K562 (cell line): ENCODE data around the gene ADORA3. TPM values are rescaled to one million over a fixed set of nuclear protein-coding genes. Genes with fewer than 3 reads are reported as not detected.
A peak's percentile ranks its signal among the peaks of the same experiment; 100 is the strongest.

Experiments used
- ELK3 ChIP-seq: fragments of 450-650 bp; formaldehyde crosslinking; IDR thresholded peaks from 2 replicates; pipeline ENCODE4 v1.4.0; 2020; ENCODE audit warnings: mild to moderate bottlenecking
- FOXJ3 ChIP-seq: sonication (generic); formaldehyde crosslinking; IDR thresholded peaks from 2 replicates; pipeline ENCODE4 v1.4.0; 2020; ENCODE audit warnings: mild to moderate bottlenecking, missing genetic modification reagents
- FOXO4 ChIP-seq: fragments of 450-650 bp; formaldehyde crosslinking; IDR thresholded peaks from 2 replicates; pipeline ENCODE4 v1.4.0; 2020; ENCODE audit warnings: mild to moderate bottlenecking, moderate library complexity
- NONO ChIP-seq, 2 experiments: fragments of 200-400 bp in 1 of 2; fragments of 450-650 bp in 1 of 2; formaldehyde crosslinking in 1 of 2; IDR thresholded peaks; 2 replicates each; pipeline ENCODE4 v1.6.1; 2017; ENCODE audit warnings: low read depth in 2 of 2, mild to moderate bottlenecking in 2 of 2, moderate library complexity in 2 of 2, low read length in 1 of 2
- OTX1 ChIP-seq: fragments of 450-650 bp; formaldehyde crosslinking; IDR thresholded peaks from 2 replicates; pipeline ENCODE4 v1.4.0; 2022; ENCODE audit warnings: mild to moderate bottlenecking
- SAP30 ChIP-seq: fragments of 200-600 bp; sonication (generic); IDR thresholded peaks from 2 replicates; pipeline ENCODE4 v1.6.1; 2012; ENCODE audit warnings: borderline replicate concordance, low read depth, mild to moderate bottlenecking, moderate library complexity, low read length, control low read depth, inconsistent platforms; ENCODE audit not compliant: insufficient read depth, poor library complexity, severe bottlenecking
- SMARCB1 ChIP-seq: IDR thresholded peaks from 2 replicates; pipeline ENCODE4 v1.6.1; 2011; ENCODE audit warnings: improper control_type of control experiment, low read depth; ENCODE audit not compliant: insufficient read length
- TEAD2 ChIP-seq: fragments of 450-650 bp; IDR thresholded peaks from 2 replicates; pipeline ENCODE4 v1.6.1; 2016; ENCODE audit warnings: missing genetic modification characterization, control low read depth, missing compliant biosample characterization
- USF2 ChIP-seq: sonication (generic); formaldehyde crosslinking; IDR thresholded peaks from 2 replicates; pipeline ENCODE4 v1.5.0; 2020; ENCODE audit warnings: missing genetic modification reagents
- ZBTB1 ChIP-seq: sonication (generic); formaldehyde crosslinking; IDR thresholded peaks from 2 replicates; pipeline ENCODE4 v1.8.1; 2023; ENCODE audit warnings: missing genetic modification reagents, low read depth, mild to moderate bottlenecking, borderline replicate concordance
- ZKSCAN1 ChIP-seq: fragments of 150-350 bp; IDR thresholded peaks from 2 replicates; pipeline ENCODE4 v1.6.1; 2016; ENCODE audit warnings: low read depth, low read length
- ZNF23 ChIP-seq: fragments of 250-450 bp; sonication (Bioruptor Pico); IDR thresholded peaks from 2 replicates; pipeline ENCODE4 v1.4.0; 2020; ENCODE audit warnings: mild to moderate bottlenecking
- polyA plus RNA-seq, 8 experiments: library from polyadenylated mRNA; depleted of rRNA in 4 of 8; stranded (reverse) in 5 of 8; unstranded in 3 of 8; fragments of >200 nt; fragmentation: Nextera tagmentation in 2 of 8; fragmentation: Illumina TruSeq in 1 of 8; extraction: Ambion mirVana in 2 of 8; extraction: Trizol in 1 of 8; gene quantifications; 2 replicates each; pipeline versions ENCODE4 v1.2.1 to v1.2.3, GENCODE V29; 2011 to 2014; ENCODE audit warnings: inconsistent platforms in 1 of 8, missing spikeins in 1 of 8
- total RNA-seq, 7 experiments: library from RNA; depleted of rRNA in 6 of 7; stranded (reverse); fragments of >200 nt in 6 of 7; fragmentation: Illumina TruSeq in 2 of 7; extraction: Trizol in 2 of 7; gene quantifications; 2 replicates each; pipeline versions ENCODE4 v1.2.1 to v1.2.3, GENCODE V29; 2011 to 2021; ENCODE audit warnings: low replicate concordance in 1 of 7
- TF ChIP-seq, protein P1 (sequence below): fragments of 200-600 bp; sonication (generic); IDR thresholded peaks from one replicate; pipeline ENCODE4 v1.6.1; 2012; ENCODE audit warnings: mild to moderate bottlenecking, low read depth, low read length, inconsistent platforms

Gene ADORA3
- total and polyA plus RNA-seq, 9 of the 15 experiments (the other 6 are each of a cell fraction or from before 2014, with no cell fraction given), result 0.09 to 0.35 (median 0.16) TPM; not detected in 3

DNA sequence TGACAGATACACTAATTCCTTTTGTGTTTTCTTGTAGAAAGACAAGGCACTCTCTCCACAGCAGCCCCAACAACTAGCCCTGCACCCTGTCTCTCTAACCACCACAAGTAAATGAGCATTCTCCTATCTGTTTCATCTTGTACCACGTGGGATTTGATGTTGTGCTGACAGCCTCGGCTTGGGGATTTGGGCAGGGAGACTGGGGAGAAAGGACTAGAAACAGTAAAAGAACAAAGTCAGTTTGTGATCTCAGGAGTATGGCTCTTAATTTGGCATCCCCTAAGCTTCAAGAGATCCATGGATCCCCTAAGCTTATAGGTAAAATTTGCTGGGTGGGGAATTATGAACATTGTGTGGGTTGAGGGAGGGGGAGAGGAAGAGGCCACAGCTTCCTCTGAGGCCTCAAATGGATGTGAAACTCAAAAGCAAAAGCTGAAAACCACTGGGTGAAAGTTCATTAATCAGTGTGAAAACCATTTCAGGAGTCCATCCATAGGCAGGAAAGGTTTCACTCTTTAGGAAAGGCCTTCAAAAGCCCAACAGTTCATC, 26.6 kb downstream of the ADORA3 start (continued):
- TF ChIP-seq, protein P1, sequence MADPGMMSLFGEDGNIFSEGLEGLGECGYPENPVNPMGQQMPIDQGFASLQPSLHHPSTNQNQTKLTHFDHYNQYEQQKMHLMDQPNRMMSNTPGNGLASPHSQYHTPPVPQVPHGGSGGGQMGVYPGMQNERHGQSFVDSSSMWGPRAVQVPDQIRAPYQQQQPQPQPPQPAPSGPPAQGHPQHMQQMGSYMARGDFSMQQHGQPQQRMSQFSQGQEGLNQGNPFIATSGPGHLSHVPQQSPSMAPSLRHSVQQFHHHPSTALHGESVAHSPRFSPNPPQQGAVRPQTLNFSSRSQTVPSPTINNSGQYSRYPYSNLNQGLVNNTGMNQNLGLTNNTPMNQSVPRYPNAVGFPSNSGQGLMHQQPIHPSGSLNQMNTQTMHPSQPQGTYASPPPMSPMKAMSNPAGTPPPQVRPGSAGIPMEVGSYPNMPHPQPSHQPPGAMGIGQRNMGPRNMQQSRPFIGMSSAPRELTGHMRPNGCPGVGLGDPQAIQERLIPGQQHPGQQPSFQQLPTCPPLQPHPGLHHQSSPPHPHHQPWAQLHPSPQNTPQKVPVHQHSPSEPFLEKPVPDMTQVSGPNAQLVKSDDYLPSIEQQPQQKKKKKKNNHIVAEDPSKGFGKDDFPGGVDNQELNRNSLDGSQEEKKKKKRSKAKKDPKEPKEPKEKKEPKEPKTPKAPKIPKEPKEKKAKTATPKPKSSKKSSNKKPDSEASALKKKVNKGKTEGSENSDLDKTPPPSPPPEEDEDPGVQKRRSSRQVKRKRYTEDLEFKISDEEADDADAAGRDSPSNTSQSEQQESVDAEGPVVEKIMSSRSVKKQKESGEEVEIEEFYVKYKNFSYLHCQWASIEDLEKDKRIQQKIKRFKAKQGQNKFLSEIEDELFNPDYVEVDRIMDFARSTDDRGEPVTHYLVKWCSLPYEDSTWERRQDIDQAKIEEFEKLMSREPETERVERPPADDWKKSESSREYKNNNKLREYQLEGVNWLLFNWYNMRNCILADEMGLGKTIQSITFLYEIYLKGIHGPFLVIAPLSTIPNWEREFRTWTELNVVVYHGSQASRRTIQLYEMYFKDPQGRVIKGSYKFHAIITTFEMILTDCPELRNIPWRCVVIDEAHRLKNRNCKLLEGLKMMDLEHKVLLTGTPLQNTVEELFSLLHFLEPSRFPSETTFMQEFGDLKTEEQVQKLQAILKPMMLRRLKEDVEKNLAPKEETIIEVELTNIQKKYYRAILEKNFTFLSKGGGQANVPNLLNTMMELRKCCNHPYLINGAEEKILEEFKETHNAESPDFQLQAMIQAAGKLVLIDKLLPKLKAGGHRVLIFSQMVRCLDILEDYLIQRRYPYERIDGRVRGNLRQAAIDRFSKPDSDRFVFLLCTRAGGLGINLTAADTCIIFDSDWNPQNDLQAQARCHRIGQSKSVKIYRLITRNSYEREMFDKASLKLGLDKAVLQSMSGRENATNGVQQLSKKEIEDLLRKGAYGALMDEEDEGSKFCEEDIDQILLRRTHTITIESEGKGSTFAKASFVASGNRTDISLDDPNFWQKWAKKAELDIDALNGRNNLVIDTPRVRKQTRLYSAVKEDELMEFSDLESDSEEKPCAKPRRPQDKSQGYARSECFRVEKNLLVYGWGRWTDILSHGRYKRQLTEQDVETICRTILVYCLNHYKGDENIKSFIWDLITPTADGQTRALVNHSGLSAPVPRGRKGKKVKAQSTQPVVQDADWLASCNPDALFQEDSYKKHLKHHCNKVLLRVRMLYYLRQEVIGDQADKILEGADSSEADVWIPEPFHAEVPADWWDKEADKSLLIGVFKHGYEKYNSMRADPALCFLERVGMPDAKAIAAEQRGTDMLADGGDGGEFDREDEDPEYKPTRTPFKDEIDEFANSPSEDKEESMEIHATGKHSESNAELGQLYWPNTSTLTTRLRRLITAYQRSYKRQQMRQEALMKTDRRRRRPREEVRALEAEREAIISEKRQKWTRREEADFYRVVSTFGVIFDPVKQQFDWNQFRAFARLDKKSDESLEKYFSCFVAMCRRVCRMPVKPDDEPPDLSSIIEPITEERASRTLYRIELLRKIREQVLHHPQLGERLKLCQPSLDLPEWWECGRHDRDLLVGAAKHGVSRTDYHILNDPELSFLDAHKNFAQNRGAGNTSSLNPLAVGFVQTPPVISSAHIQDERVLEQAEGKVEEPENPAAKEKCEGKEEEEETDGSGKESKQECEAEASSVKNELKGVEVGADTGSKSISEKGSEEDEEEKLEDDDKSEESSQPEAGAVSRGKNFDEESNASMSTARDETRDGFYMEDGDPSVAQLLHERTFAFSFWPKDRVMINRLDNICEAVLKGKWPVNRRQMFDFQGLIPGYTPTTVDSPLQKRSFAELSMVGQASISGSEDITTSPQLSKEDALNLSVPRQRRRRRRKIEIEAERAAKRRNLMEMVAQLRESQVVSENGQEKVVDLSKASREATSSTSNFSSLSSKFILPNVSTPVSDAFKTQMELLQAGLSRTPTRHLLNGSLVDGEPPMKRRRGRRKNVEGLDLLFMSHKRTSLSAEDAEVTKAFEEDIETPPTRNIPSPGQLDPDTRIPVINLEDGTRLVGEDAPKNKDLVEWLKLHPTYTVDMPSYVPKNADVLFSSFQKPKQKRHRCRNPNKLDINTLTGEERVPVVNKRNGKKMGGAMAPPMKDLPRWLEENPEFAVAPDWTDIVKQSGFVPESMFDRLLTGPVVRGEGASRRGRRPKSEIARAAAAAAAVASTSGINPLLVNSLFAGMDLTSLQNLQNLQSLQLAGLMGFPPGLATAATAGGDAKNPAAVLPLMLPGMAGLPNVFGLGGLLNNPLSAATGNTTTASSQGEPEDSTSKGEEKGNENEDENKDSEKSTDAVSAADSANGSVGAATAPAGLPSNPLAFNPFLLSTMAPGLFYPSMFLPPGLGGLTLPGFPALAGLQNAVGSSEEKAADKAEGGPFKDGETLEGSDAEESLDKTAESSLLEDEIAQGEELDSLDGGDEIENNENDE, result no peak
- TF ChIP-seq USF2 (CRISPR knock-in tag) (peak; percentile 79), TEAD2 (no peak), NONO (IDR thresholded peaks at IDR 0.05; ENCODE audit: low read depth in 2 of 2, low read length in 1 of 2) (no peak), ZBTB1 (CRISPR knock-in tag) (no peak), ELK3 (CRISPR knock-in tag) (no peak), OTX1 (CRISPR knock-in tag) (peak; percentile 68; the same call in 1 of the 2 replicates), ZNF23 (CRISPR knock-in tag) (no peak), FOXO4 (no peak), SAP30 (no peak), SMARCB1 (no peak), FOXJ3 (no peak), ZKSCAN1 (no peak)
